ENCODE results near the gene SLC26A3. TPM values are rescaled to one million over a fixed set of nuclear protein-coding genes. Genes with fewer than 3 reads are reported as not detected.

SLC26A3 gene
- total RNA-seq, 2 donors from 2014 or later: not detected

DNA sequence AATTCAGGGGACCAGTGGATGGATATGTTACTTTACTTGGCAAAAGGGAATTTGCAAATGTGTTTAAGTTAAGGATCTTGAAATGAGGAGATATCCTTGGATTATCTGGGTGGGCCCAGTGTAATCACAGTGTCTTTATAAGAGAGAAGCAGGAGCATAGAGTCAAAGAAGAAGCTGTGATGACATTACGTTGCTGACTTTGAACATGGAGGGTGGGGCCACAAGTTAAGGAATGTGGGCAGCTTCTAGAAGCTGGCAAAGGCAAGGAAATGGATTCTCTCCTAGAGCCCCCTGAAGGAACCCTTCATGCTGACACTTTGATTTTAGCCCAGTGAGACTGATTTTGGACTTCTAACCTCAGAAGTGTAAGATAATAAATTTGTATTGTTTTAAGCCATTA is 21.8 kb upstream of the SLC26A3 start:
- ATAC-seq (no peak), DNase-seq (no peak)
- intact Hi-C loops (cut with DNase I): no loop called here

DNA sequence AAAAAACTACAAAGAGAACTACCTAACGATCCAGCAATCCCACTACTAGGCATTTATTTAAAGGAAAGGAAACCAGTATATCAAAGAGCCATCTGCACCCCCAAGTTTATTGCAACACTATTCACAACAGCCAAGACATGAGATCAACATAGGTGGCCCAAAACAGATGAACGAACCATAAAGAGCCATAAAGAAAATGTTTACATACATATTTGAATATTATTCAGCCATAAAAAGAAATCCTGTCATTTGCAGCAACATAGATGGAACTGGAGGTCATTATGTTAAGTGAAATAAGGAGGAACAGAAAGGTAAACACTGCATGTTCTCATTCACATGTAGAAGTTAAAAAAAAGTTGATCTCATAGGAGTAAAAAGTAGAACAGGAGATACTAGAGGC is 15.6 kb upstream of the SLC26A3 start:
- intact Hi-C loops (cut with DNase I): no loop called here
- ATAC-seq: no peak
- DNase-seq: no peak

GRCh38 chr7:107816011-107816566 is 13.1 kb upstream of the SLC26A3 start:
- ATAC-seq (no peak), DNase-seq (no peak)
- intact Hi-C loops (cut with DNase I): no loop called here

DNA sequence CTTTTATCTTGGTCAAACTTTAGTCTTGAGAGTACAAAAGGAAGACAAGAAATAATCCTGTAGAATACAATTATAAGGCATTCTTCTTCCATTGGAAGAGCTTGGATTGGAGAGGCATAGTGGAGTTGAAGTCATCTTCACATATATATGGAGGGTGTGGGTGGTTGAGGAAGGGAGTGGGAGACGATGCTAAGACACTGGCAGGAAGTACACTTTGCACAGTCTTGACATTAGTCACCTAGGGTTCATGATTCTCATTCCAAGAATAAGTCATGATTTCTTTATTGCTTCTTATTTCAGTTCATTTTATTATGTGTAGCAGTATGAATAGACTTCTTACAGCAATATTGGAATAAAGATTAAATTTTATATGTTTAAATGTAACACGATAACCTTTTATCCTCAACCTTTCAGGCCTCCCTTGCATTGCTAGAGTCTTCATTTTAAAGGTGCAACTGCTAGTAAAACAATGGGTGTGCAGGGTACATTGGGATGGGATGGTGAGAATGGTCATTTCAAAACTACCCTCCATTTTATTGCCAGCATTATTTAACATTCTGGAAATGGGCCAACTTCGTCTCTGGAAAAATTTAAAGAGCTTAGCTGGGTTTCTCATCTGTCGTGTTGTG is 12.3 kb upstream of the SLC26A3 start:
- ATAC-seq (no peak), DNase-seq (no peak)
- intact Hi-C loops (cut with DNase I): no loop called here

- DNase-seq: no peak
- intact Hi-C loops (cut with DNase I): no loop called here
- ATAC-seq: no peak
Observed at GRCh38 chr7:107813524-107813923, 10.5 kb upstream of the SLC26A3 start.

DNA sequence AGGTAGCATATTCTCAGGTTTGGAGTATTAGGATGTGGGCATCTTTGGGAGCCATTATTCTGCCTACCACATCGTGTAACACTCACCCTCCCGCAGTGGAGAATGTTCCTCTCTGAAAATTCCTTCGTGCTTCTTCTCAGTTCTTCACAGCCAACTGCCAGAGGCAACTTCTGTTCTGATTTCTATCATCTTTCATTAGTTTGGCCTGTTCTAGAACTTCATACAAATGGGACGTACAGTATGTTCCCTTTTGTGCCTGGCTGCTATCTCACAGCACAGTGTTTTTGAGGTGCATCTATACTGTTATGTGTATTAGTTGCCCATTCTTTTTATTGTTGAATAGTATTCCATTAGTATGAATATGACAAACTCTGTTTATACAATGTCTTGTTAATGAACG is 8.9 kb upstream of the SLC26A3 start:
- no peak for ATAC-seq
- intact Hi-C loops (cut with DNase I): no loop called here
- no peak for DNase-seq

GRCh38 chr7:107810626-107811025 is 7.6 kb upstream of the SLC26A3 start:
- intact Hi-C loops (cut with DNase I): no loop called here
- ATAC-seq (no peak), DNase-seq (no peak)

DNA sequence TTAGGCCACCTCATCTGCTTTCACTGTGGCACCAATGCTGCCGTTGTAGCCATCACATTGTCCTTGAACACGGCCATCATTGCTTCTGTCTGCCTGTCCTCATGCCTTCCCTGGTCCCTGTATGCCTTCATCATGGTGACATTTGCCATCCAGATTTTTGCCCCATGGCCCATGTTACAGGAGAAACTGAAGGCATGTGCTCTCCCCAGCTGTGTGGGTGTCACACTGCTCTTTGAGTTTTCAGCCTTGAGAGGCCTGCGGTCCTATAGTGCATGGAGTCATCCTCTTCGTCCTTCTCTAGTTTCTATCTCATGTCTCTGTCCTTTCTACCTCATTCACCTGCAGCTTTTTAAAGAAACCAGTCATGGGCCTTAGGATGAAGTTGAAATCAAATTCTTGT is 6.2 kb upstream of the SLC26A3 start:
- DNase-seq (no peak), ATAC-seq (no peak)
- intact Hi-C loops (cut with DNase I): no loop called here

- no peak for ATAC-seq
- no peak for DNase-seq
- intact Hi-C loops (cut with DNase I): no loop called here
Observed at GRCh38 chr7:107799647-107800264, 3.3 kb downstream of the SLC26A3 start.

DNA sequence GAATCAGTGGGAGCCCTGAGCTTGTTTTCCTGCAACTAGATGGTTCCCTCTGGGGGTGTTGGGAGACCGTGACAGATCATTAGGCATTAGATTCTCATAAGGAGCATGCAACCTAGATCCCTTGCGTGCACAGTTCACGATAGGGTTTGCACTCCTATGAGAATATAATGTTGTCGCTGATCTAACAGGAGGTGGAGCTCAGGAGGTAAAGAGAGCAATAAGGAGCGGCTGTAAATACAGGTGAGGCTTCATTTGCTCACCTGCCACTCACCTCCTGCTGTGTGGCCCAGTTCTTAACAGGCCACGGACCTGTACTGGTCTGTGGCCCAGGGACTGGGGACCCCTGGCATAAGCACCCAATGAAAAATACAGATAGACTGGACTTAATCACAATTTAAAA is 10.7 kb downstream of the SLC26A3 start:
- no peak for ATAC-seq
- no peak for DNase-seq
- intact Hi-C loops (cut with DNase I): no loop called here

- no peak for ATAC-seq
- intact Hi-C loops (cut with DNase I): no loop called here
Observed at GRCh38 chr7:107789647-107790046, 13.4 kb downstream of the SLC26A3 start.

GRCh38 chr7:107788662-107789061 is 14.4 kb downstream of the SLC26A3 start:
- intact Hi-C loops (cut with DNase I): no loop called here
- DNase-seq (no peak), ATAC-seq (no peak)

More at GRCh38 chr7:107789647-107790046, 13.4 kb downstream of the SLC26A3 start:
- DNase-seq: no peak

DNA sequence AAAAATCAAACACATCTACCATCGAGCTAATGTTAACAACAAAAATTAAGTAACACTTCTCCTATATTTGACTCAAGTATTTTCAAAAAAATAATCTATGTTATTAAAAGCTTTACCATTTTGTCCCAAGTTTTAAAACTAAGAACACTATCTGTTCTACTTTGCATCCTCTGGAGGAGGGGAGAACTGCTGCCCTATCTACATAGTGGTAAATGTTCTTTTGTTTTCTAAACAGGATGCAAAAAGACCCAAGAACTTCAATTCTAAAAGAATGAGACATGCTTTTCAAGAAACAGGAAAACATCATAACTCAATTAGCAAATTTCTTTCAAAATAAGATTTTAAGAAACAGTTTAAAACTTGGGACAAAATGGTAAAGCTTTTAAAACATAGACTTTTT is 14.8 kb downstream of the SLC26A3 start:
- intact Hi-C loops (cut with DNase I): no loop called here
- DNase-seq: no peak
- no peak for ATAC-seq

DNA sequence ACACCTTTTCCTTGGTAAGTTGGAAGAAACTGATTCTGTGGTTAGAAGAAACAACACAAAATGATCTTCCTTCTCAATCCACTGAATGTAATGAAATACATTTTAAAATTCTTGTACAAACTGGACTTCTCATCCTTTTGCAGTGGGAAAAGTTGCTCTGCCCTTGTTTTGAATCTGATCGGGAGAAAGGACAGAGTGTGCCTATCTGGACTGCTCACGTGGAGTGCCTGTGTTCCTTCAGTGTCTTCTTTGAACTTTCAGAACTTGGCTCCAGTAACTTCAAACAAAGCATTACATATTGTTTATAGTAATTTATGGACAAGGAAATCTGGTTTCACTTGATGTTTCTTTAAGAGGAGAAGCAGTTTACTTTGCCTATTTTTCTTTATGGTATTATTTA is 17.1 kb downstream of the SLC26A3 start:
- intact Hi-C loops (cut with DNase I): no loop called here
- DNase-seq: no peak
- no peak for ATAC-seq

- DNase-seq (no peak), ATAC-seq (no peak)
- intact Hi-C loops (cut with DNase I): no loop called here
Observed at GRCh38 chr7:107785170-107785569, 17.9 kb downstream of the SLC26A3 start.

DNA sequence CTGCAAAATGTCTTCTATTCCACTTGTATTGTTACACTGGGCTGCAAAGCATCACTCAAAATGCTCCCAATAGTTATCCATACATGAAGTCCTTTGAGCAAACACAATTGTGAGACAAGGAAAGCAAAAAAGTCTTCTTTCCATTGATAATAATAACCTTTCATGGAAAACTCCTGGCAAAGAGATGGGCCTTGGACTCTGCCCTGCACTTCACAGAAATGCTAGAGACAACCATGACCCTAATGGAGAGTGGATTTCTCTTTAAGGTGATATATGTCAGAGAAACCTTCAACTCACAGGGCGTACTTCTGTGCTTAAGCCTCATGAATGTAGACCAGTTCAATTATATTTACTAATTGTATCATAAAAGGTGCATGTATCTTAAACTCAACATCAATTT is 19.4 kb downstream of the SLC26A3 start:
- no peak for DNase-seq

GRCh38 chr7:107782374-107782773 is 20.6 kb downstream of the SLC26A3 start:
- no peak for DNase-seq
- intact Hi-C loops (cut with DNase I): no loop called here
- no peak for ATAC-seq

More for the DNA sequence above, 19.4 kb downstream of the SLC26A3 start:
- intact Hi-C loops (cut with DNase I): no loop called here
- ATAC-seq: no peak

- no peak for ATAC-seq
- intact Hi-C loops (cut with DNase I): no loop called here
- no peak for DNase-seq
Observed at GRCh38 chr7:107779647-107780099, 23.4 kb downstream of the SLC26A3 start.

GRCh38 chr7:107778283-107778682 is 24.7 kb downstream of the SLC26A3 start:
- intact Hi-C loops (cut with DNase I): no loop called here
- ATAC-seq (no peak), DNase-seq (no peak)

- no peak for DNase-seq
Observed at GRCh38 chr7:107777702-107778101, 25.3 kb downstream of the SLC26A3 start.

DNA sequence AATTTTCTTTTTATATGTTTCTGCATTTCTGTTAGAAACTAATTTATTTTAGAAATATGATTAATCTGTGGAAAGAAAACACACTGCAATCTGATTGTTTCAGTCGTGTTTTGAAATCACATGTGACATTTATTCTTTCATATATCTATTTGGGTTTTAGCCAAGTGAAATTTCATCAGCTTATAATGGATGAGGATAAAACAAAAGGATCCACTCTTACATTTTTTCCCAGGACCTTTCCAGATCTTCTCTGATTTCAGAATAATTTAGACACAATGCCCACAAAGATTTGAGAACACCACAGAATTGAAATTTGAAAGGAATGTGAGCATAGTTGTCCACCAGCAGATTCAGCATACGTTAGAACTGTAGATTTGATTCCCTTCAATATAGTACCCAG is 30.0 kb downstream of the SLC26A3 start:
- DNase-seq (no peak), ATAC-seq (no peak)
- intact Hi-C loops (cut with DNase I): no loop called here

More at GRCh38 chr7:107777702-107778101, 25.3 kb downstream of the SLC26A3 start:
- ATAC-seq: no peak
- intact Hi-C loops (cut with DNase I): no loop called here
